Measurements from ENCODE around the gene GRM7. TPM values are rescaled to one million over a fixed set of nuclear protein-coding genes. Genes with fewer than 3 reads are reported as not detected.

Gene GRM7
- total RNA-seq, 1 experiment from 2014 or later: not detected

- TF ChIP-seq, protein P1, sequence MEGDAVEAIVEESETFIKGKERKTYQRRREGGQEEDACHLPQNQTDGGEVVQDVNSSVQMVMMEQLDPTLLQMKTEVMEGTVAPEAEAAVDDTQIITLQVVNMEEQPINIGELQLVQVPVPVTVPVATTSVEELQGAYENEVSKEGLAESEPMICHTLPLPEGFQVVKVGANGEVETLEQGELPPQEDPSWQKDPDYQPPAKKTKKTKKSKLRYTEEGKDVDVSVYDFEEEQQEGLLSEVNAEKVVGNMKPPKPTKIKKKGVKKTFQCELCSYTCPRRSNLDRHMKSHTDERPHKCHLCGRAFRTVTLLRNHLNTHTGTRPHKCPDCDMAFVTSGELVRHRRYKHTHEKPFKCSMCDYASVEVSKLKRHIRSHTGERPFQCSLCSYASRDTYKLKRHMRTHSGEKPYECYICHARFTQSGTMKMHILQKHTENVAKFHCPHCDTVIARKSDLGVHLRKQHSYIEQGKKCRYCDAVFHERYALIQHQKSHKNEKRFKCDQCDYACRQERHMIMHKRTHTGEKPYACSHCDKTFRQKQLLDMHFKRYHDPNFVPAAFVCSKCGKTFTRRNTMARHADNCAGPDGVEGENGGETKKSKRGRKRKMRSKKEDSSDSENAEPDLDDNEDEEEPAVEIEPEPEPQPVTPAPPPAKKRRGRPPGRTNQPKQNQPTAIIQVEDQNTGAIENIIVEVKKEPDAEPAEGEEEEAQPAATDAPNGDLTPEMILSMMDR (conservative IDR thresholded peaks at IDR 0.05; ENCODE audit: low read depth, low read length): no peak
- no peak for TF ChIP-seq EZH2 (IDR thresholded peaks at IDR 0.05; ENCODE audit: borderline replicate concordance, low read depth, low read length, poor library complexity, severe bottlenecking)
- intact Hi-C loops (cut with micrococcal nuclease; ENCODE audit: unreplicated experiment): no loop called here
- no TSS peak for BruUV-seq (replicated peaks)
- no peaks in the 10 kb centered on the region for H3K4me1 ChIP-seq (ENCODE audit: insufficient read depth, low read length, poor library complexity, severe bottlenecking)
- H3K4me3 ChIP-seq (ENCODE audit: low read depth, low read length, poor library complexity, severe bottlenecking): no peak overlapping the region
- DNase-seq (ENCODE audit: low spot score): no peak
- POLR2A ChIA-PET (ENCODE audit: low non-redundant PET): no interaction called here
- H3K9me3 ChIP-seq (ENCODE audit: low read depth, low read length, poor library complexity, severe bottlenecking): no peaks in the 10 kb centered on the region
- no peaks in the 10 kb centered on the region for H3K36me3 ChIP-seq (ENCODE audit: insufficient read depth, low read length, poor library complexity, severe bottlenecking)
- no peaks in the 10 kb centered on the region for H3K27me3 ChIP-seq (replicated peaks; ENCODE audit: insufficient read depth, low read depth, low read length, poor library complexity)
- no peak overlapping the region for H3K27ac ChIP-seq (ENCODE audit: low read depth, low read length, poor library complexity, severe bottlenecking)
- CTCF ChIA-PET: no interaction called here
Observed at GRCh38 chr3:7377103-7377502, 516.2 kb downstream of the GRM7 start.

GRCh38 chr3:7381741-7382140 lies 520.8 kb downstream of the GRM7 start:
- Histone ChIP-seq H3K4me1 (ENCODE audit: insufficient read depth, low read length, poor library complexity, severe bottlenecking) (peaks cover 8% of the 10 kb centered on the region), H3K27ac (ENCODE audit: low read depth, low read length, poor library complexity, severe bottlenecking) (no peak overlapping the region), H3K36me3 (ENCODE audit: insufficient read depth, low read length, poor library complexity, severe bottlenecking) (no peaks in the 10 kb centered on the region), H3K4me3 (ENCODE audit: low read depth, low read length, poor library complexity, severe bottlenecking) (no peak overlapping the region), H3K27me3 (replicated peaks; ENCODE audit: insufficient read depth, low read depth, low read length, poor library complexity) (no peaks in the 10 kb centered on the region), H3K9me3 (ENCODE audit: low read depth, low read length, poor library complexity, severe bottlenecking) (no peaks in the 10 kb centered on the region)
- intact Hi-C loops (cut with micrococcal nuclease; ENCODE audit: unreplicated experiment): no loop called here
- TF ChIP-seq, protein P1 (conservative IDR thresholded peaks at IDR 0.05; ENCODE audit: low read depth, low read length): no peak
- no TSS peak for BruUV-seq (replicated peaks)
- CTCF ChIA-PET: no interaction called here
- POLR2A ChIA-PET (ENCODE audit: low non-redundant PET): no interaction called here
- no peak for DNase-seq (ENCODE audit: low spot score)

DNA sequence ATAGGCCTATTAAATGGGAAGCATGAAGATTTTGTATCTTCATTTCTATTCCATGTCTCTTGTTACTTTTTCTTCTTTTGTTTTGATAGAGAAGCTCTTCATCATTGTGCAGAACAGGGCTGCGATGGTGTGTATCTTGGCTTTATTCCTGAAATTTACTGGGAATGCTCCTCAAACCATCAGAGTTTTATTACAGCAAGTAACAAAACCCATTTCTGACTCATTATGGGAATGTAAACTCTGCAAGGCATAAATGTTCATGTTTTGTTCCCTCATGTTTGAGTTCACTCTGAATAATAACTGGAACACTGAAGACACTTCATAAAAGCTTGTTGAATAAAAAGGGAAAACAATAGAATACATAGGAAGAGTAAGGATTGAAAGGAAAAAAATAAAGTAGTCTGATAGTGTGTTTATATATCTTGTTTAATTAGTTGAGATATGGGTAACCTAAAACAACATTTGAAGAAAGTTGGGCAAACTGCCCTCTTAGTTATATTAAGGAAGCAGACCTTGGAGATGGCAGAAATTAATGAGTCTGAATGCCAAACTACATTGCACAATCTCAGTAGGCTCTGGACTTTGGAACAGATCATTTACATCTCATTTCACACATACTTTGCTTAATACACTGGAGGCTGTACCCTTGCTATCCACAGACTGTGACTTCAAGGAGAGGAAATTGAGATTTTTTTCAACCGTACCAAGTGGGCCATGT lies 521.5 kb downstream of the GRM7 start:
- Histone ChIP-seq H3K36me3 (ENCODE audit: insufficient read depth, low read length, poor library complexity, severe bottlenecking) (no peaks in the 10 kb centered on the region), H3K9me3 (ENCODE audit: low read depth, low read length, poor library complexity, severe bottlenecking) (no peaks in the 10 kb centered on the region), H3K4me3 (ENCODE audit: low read depth, low read length, poor library complexity, severe bottlenecking) (no peak overlapping the region), H3K27me3 (replicated peaks; ENCODE audit: insufficient read depth, low read depth, low read length, poor library complexity) (no peaks in the 10 kb centered on the region), H3K4me1 (ENCODE audit: insufficient read depth, low read length, poor library complexity, severe bottlenecking) (peaks cover 8% of the 10 kb centered on the region), H3K27ac (ENCODE audit: low read depth, low read length, poor library complexity, severe bottlenecking) (no peak overlapping the region)
- ChIA-PET CTCF (no interaction called here), POLR2A (ENCODE audit: low non-redundant PET) (no interaction called here)
- BruUV-seq (replicated peaks): no TSS peak
- intact Hi-C loops (cut with micrococcal nuclease; ENCODE audit: unreplicated experiment): no loop called here
- TF ChIP-seq EZH2 (IDR thresholded peaks at IDR 0.05; ENCODE audit: borderline replicate concordance, low read depth, low read length, poor library complexity, severe bottlenecking): no peak
- TF ChIP-seq, protein P1 (conservative IDR thresholded peaks at IDR 0.05; ENCODE audit: low read depth, low read length): no peak
- DNase-seq (ENCODE audit: low spot score): peak; percentile 61

Measured in A673 (cell line).